H1 (cell line): ENCODE measurements around the gene DRGX.

ENCODE experiments used
- CTCF ChIP-seq, 3 experiments: IDR thresholded peaks; 1 replicate in 2 of 3; 2 replicates in 1 of 3; pipeline versions ENCODE4 v1.5.1 to v1.6.1; 2011; ENCODE audit warnings: low read length in 3 of 3, mild to moderate bottlenecking in 3 of 3, inconsistent platforms in 2 of 3, low read depth in 1 of 3, moderate library complexity in 1 of 3; ENCODE audit not compliant: insufficient read depth in 1 of 3; ENCODE audit errors: control extremely low read depth in 1 of 3
- GABPA ChIP-seq: IDR thresholded peaks from 2 replicates; pipeline ENCODE4 v1.6.1; 2011; ENCODE audit warnings: mild to moderate bottlenecking, low read length, moderate library complexity, borderline replicate concordance; ENCODE audit not compliant: insufficient read depth
- POLR2A ChIP-seq, 2 experiments: IDR thresholded peaks; 1 replicate in 1 of 2; 2 replicates in 1 of 2; pipeline ENCODE4 v1.6.1; 2011; ENCODE audit warnings: low read depth in 2 of 2, low read length in 2 of 2, mild to moderate bottlenecking in 2 of 2; ENCODE audit errors: control extremely low read depth in 1 of 2

GRCh38 chr10:49364051-49364450, 31.8 kb downstream of the DRGX start:
- no peak for TF ChIP-seq CTCF (IDR thresholded peaks at IDR 0.05; ENCODE audit: control extremely low read depth in 1 of 3, insufficient read depth in 1 of 3, low read depth in 1 of 3, low read length in 3 of 3)
- no peak for TF ChIP-seq POLR2A (IDR thresholded peaks at IDR 0.05; ENCODE audit: control extremely low read depth in 1 of 2, low read depth in 2 of 2, low read length in 2 of 2)
- no peak for TF ChIP-seq GABPA
